HG03432 (cell line): ENCODE results near the gene ERVMER34-1.

ENCODE experiments used
- ATAC-seq: cut with Tn5 transposase; IDR thresholded peaks from one replicate; pipeline ENCODE4 v1.9.1; 2021; ENCODE audit warnings: mild to moderate bottlenecking, moderate library complexity; ENCODE audit not compliant: unreplicated experiment

ERVMER34-1 gene, protein sequence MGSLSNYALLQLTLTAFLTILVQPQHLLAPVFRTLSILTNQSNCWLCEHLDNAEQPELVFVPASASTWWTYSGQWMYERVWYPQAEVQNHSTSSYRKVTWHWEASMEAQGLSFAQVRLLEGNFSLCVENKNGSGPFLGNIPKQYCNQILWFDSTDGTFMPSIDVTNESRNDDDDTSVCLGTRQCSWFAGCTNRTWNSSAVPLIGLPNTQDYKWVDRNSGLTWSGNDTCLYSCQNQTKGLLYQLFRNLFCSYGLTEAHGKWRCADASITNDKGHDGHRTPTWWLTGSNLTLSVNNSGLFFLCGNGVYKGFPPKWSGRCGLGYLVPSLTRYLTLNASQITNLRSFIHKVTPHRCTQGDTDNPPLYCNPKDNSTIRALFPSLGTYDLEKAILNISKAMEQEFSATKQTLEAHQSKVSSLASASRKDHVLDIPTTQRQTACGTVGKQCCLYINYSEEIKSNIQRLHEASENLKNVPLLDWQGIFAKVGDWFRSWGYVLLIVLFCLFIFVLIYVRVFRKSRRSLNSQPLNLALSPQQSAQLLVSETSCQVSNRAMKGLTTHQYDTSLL

DNA sequence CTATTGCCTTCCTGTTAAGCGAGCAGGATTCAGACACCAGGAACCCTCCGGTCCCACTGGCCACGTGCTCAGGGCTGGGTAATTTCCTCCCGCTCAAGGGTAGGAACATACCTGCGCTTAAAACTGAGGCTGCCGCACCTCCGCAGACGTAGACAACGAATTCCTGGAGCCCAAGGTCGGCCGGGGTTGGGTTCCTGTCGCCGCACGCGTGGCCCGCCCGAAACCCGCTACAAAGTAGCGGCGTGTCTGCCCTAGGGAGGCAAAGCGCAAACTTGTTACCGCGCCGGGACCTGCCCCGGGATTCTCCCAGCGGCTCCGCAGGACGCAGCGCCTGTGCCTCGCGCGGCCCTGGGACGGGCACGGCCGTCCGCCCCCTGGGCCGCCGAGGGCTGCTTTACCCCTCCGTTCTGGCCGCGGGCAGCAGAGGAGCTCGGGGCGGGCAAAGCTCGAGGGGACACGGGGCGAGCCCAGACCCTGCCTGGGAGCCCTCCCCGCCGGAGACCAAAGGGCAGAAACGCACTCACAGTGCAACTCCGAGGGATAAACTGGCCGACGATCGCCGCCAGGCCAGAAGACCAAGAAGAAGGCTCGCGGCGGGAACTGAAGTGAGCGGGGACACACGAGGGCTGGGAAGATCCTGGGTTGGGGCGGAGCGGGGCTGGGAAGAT lies at the start of gene ERVMER34-1:
ERVMER34-1 (minus strand) TSS at position 607 of the 668 bp plus-strand sequence. CDS start 5,905 bp downstream, outside the sequence.
- ATAC-seq = no peak

GRCh38 chr4:52799813-52800212 lies 48.6 kb upstream of the ERVMER34-1 start:
- no peak for ATAC-seq

DNA sequence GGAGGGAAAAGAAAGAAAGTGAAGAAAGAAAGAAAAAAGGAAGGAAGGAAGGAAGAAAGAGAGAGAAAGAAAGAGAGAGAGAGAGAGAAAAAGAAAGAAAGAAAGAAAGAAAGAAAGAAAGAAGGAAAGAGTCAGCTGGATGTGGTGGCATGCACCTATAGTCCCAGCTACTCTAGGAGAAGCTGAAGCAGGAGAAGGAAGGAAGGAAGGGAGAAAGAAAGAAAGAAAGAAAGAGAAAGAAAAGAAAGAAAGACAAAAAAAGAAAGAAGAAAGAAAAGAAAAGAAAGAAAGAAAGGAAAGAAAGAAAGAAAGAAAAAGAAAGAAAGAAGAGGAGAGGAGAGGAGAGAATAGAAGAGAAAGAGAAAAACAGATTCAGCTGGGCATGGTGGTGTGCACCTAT lies 44.3 kb upstream of the ERVMER34-1 start:
- no peak for ATAC-seq

DNA sequence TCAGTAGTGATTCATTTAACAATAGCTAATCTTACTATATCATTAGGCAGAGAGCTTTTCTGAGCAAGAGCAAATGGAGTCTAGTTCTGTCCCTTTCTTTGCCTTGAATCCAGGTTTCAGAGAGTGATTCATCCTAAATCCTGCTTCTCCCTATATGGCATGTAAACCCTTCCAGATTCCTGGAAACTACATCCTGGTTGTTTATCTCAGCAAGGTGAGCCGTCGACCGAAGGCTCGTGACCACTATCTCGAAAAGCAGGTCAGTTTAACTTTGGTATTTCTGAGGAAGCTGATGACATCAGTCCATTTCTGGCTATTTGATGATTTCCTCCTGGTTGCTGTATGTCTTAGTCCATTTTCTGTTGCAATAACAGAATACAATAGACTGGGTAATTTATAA lies 40.7 kb upstream of the ERVMER34-1 start:
- no peak for ATAC-seq

- ATAC-seq = no peak
Measured at GRCh38 chr4:52789774-52790173, 38.5 kb upstream of the ERVMER34-1 start.

GRCh38 chr4:52788806-52789205 lies 37.6 kb upstream of the ERVMER34-1 start:
- no peak for ATAC-seq

- ATAC-seq = no peak
Measured at GRCh38 chr4:52783069-52783468, 31.8 kb upstream of the ERVMER34-1 start.

DNA sequence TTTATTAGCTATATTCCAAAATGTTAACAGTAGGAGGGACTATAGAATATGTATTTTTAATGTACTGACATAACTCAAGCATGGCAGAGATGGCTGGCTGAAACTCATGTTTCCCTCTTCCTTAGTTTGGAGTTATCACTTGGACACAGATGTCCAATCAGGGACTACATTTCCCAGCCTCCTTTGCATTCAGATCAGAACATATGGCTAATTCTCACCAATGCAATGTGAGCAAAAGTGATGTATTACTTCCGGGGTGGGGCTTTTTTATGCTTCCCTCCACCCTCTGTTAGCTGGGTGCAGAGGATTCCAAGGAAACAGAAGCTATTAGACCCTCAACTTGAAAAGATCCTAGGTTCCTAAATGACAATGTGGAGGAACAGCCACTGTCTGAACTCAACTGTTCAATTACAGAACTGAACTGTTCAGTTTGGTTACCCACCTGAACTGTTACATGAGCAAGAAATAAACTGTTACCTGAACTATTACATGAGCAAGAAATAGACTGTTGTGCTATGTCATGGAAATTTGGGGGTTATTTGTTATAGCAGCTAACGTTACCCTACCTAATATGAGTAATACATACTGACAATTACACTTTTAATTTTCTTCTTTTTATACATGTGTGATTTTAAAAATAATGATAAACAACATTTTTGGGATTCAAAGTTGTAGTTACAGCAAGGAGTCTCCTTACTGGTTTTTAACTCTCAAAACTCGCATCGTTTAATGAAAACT lies 29.6 kb upstream of the ERVMER34-1 start:
- no peak for ATAC-seq

GRCh38 chr4:52780206-52780605 lies 29.0 kb upstream of the ERVMER34-1 start:
- no peak for ATAC-seq

DNA sequence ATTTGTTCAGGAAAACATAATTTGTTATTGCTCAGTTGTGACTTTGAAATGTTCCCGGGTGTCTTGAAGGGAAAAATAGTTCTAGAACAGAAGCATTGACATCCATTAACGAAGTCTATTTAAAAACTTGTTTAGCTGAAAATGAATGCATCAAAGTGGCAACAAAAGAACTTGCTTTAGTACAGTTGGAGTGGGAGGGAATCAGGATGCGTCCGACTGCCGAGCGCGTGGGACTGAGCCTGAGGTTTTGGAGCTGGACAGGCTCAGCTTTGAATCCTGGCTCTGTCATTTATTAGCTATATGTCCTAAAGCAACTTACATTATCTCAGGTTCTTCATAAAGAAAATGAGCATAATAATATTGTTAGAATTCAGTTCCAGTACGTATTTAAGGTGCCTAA lies 9.0 kb upstream of the ERVMER34-1 start:
- no peak for ATAC-seq

GRCh38 chr4:52755426-52755825 lies 4.2 kb upstream of the ERVMER34-1 start:
- no peak for ATAC-seq

DNA sequence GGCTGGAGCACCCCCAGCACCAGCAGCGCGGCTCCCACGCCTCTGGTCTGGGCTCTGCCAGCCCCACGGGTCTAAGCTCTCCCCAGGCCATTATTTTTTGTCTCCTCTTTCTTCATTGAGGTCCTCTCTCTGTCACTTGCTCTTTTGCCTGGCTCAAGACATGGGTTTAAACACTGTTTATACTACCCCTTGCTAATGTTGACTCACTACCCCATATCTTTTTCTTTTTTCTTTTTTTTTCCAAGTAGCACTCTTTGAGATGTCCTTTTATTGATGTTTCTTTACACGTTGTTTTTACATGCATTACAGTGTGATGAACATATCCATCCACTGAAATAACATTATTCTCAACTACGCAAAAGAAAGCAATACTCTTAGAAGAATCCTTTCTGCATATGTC lies 1.7 kb upstream of the ERVMER34-1 start:
- no peak for ATAC-seq

DNA sequence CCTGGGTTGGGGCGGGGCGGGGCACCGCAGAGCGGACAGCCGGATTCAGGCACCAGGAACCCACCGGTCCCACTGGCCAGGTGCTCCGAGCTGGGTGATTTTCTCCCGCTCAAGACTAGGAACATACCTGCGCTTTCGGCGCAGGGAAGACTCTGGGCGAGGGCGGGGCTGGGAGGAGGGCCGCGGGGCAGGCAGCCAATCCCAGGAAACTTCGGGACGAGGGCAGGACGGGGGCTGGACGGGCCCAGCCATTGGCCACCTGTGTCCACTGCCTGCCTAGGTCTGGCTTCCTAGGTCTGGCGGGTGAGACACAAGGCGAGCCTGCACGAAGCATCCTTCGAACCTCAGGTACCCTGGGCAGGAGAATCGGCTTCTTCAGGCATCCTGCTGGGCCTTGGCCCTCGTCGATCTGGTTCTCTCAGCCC lies 274 bp upstream of the ERVMER34-1 start:
- ATAC-seq = no peak

DNA sequence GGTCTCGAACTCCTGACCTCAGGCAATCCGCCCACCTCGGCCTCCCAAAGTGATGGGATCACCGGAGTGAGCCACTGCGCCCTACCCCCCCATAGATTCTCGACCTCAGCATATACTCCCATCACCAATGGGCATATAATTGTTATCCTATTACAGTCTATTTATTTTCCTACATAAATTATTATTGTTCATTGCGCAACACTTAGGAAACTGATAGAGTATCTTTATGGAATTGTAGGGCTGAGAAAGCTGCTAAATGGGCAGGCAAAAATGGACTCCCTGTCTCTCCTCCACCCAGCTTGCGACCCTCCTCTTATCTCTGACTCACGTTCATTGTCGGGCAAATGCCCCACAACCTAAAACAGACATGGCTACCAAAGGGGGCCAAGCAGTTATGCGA lies 1.0 kb downstream of the ERVMER34-1 start:
- ATAC-seq = no peak

GRCh38 chr4:52748432-52748831 lies 2.8 kb downstream of the ERVMER34-1 start:
- ATAC-seq = no peak

GRCh38 chr4:52744588-52744987 lies 6.6 kb downstream of the ERVMER34-1 start:
- ATAC-seq = no peak

DNA sequence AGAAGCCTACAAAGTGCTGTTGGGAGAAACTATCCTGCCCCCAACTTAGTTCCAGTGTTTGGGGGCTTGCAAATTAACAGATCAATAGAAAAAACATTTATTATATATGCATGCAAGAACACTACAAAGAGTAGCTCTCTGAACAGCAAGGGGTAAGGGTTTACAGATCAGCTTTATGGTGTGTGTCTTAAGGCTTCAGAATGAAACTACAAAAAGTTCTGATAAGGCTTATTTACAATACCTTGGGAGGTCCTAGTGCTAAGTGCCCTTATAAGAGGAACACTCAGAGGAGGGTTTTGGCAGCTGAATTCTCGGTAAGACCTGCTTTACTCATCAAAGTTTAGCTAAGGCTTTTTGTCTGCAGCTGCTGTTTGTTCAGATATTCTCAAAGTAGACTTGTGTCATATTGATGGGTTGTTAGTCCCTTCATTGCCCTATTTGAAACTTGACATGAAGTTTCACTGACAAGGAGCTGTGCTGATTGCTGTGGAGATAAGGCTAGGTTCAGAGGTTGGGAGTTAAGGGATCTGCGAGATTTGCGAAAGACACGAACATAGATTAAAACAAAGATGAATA lies 7.7 kb downstream of the ERVMER34-1 start:
- no peak for ATAC-seq

GRCh38 chr4:52729586-52729985 lies 21.6 kb downstream of the ERVMER34-1 start:
- no peak for ATAC-seq

- no peak for ATAC-seq
Measured at GRCh38 chr4:52728691-52729240, 22.5 kb downstream of the ERVMER34-1 start.

DNA sequence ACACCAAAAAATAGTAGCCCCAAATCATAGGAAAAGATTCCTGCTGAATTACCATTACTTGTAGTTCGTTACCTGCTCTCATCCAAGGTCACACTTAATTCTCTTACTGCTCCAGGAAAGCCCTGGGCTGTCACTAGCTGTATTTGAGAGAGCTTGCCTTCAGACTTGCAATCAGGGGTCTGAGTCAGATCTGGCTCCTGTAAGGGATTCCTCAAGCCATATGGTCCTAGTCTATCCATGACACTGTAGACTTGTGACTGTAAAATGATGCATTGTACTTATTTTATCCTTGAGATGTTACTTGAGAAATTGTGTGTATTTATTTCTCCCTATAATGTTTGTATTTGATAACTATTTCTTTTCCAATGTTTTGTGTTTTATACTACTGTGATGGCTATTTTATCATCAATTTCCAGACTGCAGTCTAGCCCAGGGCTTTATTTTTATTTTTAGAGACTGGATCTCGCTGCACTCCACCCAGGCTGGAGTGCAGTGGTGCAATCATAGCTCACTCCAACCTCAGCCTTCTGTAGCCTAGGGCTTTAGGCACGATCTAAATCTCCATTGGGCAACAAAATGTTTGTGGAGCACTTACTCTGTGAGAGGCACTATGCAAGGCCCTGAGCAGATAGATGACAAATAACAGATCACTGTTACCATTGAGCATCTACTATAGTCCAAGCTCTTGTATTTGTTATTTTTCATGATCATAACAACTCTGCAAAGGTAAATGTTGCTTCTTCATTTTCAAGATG lies 24.2 kb downstream of the ERVMER34-1 start:
- ATAC-seq = no peak
